ENCODE measurements around the gene ERICH2.

ERICH2 gene

DNA sequence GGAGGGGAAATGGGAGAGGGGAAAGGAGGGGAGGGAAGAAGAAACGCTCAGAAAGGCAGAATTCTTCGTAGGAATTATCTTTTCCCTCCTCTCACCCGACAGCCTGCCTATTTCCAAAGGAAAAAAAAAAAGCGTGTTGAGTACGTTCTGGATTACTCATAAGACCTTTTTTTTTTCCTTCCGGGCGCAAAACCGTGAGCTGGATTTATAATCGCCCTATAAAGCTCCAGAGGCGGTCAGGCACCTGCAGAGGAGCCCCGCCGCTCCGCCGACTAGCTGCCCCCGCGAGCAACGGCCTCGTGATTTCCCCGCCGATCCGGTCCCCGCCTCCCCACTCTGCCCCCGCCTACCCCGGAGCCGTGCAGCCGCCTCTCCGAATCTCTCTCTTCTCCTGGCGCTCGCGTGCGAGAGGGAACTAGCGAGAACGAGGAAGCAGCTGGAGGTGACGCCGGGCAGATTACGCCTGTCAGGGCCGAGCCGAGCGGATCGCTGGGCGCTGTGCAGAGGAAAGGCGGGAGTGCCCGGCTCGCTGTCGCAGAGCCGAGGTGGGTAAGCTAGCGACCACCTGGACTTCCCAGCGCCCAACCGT is 46.4 kb downstream of the ERICH2 start, which contains the start of gene GAD1:
Gene GAD1 (plus strand): TSS at position 384 of the 589 bp plus-strand sequence. CDS start 1,705 bp downstream, outside the sequence.
- H3K4me3 ChIP-seq (ENCODE audit: low read depth, low read length): peak within 1 kb of the TSS; percentile 38
- TF ChIP-seq, protein P1, sequence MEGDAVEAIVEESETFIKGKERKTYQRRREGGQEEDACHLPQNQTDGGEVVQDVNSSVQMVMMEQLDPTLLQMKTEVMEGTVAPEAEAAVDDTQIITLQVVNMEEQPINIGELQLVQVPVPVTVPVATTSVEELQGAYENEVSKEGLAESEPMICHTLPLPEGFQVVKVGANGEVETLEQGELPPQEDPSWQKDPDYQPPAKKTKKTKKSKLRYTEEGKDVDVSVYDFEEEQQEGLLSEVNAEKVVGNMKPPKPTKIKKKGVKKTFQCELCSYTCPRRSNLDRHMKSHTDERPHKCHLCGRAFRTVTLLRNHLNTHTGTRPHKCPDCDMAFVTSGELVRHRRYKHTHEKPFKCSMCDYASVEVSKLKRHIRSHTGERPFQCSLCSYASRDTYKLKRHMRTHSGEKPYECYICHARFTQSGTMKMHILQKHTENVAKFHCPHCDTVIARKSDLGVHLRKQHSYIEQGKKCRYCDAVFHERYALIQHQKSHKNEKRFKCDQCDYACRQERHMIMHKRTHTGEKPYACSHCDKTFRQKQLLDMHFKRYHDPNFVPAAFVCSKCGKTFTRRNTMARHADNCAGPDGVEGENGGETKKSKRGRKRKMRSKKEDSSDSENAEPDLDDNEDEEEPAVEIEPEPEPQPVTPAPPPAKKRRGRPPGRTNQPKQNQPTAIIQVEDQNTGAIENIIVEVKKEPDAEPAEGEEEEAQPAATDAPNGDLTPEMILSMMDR (IDR thresholded peaks at IDR 0.05; ENCODE audit: insufficient read depth, low read depth, low read length, missing control alignments): no peak
- peak; percentile 81 for DNase-seq (ENCODE audit: low read depth)

DNA sequence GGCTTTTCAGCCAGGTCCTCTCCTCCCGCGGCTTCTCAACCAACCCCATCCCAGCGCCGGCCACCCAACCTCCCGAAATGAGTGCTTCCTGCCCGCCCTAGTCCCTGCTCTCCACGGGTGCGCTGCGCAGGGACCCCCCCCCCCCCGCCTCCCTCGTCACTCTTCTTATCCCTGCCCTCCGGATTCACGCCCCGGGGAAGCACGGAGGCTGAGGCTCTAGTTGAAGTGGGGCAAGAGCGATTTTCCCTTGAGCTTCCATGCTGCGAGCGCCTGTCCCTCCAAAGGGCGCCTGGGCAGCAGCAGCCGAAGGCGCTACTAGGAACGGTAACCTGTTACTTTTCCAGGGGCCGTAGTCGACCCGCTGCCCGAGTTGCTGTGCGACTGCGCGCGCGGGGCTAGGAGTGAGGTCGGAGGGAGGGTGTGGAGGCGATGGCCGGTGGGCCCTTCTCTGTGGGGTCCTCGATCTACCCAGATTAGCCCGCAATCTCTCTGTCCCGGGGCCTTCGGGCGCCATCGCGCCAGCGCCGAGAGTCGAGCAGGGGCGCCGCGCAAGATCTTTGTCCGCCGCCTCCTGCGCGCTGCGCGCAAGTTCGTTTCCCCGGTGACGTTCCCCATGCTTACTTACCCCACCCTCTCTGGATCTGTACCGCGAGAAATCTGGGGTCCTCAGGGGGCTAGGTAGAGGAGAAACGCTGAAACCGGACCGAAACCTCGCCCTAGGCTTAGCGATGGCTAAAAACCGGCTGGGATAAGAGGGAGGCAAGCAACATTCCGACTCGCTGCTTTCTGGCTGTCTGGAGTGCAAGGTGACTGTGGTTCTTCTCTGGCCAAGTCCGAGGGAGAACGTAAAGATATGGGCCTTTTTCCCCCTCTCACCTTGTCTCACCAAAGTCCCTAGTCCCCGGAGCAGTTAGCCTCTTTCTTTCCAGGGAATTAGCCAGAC is 47.2 kb downstream of the ERICH2 start:
- TF ChIP-seq, protein P1 (IDR thresholded peaks at IDR 0.05; ENCODE audit: insufficient read depth, low read depth, low read length, missing control alignments): no peak
- peak overlapping the region; percentile 38 for H3K4me3 ChIP-seq (ENCODE audit: low read depth, low read length)
- peak; percentile 25 for DNase-seq (ENCODE audit: low read depth)

DNA sequence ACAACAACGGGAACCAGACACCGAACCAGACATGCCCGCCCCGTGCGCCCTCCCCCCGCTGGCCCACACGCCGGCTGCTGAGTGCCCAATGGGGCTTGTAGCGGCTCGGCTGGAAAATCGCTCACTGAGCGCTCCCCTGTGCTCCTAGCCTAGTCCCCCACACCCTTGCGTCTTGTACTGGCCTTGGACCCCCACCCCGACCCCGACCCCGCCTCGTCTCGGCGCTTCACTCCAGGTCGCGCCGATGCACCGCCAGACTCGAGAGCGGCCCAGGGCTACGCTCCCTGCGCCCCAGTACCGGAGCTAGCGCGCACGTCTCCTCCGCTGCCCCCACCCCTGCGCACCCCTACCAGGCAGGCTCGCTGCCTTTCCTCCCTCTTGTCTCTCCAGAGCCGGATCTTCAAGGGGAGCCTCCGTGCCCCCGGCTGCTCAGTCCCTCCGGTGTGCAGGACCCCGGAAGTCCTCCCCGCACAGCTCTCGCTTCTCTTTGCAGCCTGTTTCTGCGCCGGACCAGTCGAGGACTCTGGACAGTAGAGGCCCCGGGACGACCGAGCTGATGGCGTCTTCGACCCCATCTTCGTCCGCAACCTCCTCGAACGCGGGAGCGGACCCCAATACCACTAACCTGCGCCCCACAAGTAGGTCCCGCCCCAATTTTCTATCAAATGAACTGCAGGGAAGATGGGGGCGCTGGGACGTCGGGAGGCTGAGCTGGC is 48.0 kb downstream of the ERICH2 start:
- DNase-seq (ENCODE audit: low read depth): no peak
- TF ChIP-seq, protein P1 (IDR thresholded peaks at IDR 0.05; ENCODE audit: insufficient read depth, low read depth, low read length, missing control alignments): no peak
- peak overlapping the region; percentile 38 for H3K4me3 ChIP-seq (ENCODE audit: low read depth, low read length)

DNA sequence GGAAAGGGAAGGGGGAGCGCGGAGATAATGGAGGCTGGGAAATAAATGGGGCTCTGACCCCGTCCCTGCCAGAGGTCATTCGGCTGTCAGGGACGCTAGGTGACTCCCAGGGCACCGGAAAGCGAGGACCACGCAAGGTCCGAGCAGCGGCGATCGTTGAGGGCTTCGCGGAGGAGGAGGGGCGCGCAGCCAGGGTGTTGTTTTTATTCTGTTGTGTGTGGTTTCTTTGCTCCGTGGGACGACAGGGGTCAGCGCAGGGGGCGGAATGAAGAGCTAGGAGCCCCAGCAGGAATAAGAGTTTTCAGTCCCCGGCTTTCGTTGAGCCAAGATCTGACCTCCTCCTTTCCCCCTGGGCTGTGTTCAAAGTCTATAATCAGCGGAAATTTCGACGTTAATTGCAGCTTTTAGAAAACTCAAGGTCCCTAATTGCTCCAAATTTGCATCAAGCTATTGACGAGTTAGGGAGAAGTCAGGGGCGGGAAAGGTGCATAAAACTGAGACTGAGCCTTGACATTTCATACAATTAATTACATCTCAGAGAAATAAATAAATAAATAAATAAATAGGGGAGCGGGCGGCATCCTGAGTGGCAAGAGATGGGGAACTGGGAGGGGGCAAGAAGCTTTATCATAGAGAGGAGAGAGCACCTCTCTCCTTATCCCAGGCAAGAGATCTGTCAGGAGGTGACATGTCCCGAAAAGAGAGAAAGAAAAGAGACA is 48.7 kb downstream of the ERICH2 start:
- TF ChIP-seq, protein P1 (IDR thresholded peaks at IDR 0.05; ENCODE audit: insufficient read depth, low read depth, low read length, missing control alignments): no peak
- no peak for DNase-seq (ENCODE audit: low read depth)
- H3K4me3 ChIP-seq (ENCODE audit: low read depth, low read length): no peak overlapping the region

DNA sequence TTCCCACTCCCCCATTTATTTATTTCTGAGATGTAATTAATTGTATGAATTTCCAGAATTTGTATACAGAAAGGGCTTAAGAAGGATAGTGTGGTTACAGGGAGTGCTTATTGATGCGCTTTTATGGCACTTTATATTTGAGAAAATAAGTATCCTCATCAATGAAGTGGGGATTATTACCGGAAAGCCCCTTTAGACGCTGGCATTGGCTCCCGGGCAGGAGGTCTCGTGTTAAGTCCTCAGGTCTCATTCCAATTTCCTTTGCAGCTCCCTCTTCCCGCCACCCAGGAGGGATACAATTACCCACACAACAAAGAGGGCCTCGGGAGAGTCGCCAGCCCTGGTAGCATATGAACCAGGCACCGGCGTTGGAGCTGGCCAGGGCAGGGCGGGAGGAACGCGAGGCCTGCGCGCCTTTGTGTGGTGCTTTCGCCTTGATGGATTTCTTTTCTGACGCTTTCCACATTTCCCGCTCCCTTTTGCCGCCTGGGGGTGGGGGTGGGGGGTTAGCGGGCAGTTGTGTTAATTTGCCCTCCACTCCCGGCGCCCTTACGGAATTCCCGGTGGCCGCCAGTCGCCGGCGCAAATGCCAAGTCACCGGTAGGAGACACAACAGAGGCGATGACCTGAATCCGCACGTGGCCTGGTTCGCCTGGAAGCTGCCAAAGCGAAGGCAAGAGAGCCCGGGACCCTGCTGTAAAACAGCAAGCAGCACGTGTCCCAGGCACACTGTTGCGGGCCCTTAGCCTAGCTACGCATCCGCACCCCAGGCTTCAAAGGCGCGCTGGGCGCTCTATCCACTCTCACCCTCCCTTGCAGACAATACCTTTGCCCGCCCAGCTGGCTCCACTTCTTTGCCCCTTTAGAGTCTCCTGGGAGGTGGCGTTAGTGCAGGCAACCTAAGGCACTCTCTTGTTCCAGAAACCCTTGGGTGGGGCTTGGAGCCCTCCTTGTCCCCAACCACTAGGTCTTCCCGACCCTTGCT is 49.8 kb downstream of the ERICH2 start:
- TF ChIP-seq, protein P1 (IDR thresholded peaks at IDR 0.05; ENCODE audit: insufficient read depth, low read depth, low read length, missing control alignments): no peak
- DNase-seq (ENCODE audit: low read depth): no peak
- peak overlapping the region; percentile 19 for H3K4me3 ChIP-seq (ENCODE audit: low read depth, low read length)

Measured in GM12865 (cell line).